Jurkat, Clone E6-1 (cell line): ENCODE measurements around the gene TBC1D22A.

ENCODE experiments used
- DNase-seq: peaks from one replicate; pipeline ENCODE4 v3.0.0-alpha.2; 2011; ENCODE audit warnings: low read depth, low spot score
- H3K4me3 ChIP-seq: 2 replicates; pipeline ENCODE4 v1.5.1; 2011; ENCODE audit warnings: mild to moderate bottlenecking, low read length, control low read depth, moderate library complexity

Gene TBC1D22A

GRCh38 chr22:46788441-46789172, 26.2 kb downstream of the TBC1D22A start:
- H3K4me3 ChIP-seq, result no peak overlapping the region
- no peak for DNase-seq

- no peak overlapping the region for H3K4me3 ChIP-seq
- no peak for DNase-seq
These were observed 27.5 kb downstream of the TBC1D22A start for GRCh38 chr22:46789992-46790391.

GRCh38 chr22:46791201-46791731, 28.8 kb downstream of the TBC1D22A start:
- H3K4me3 ChIP-seq, result peak overlapping the region; percentile 51
- DNase-seq, result peak; percentile 73

- DNase-seq, result no peak
- H3K4me3 ChIP-seq, result no peak overlapping the region
These were observed 29.8 kb downstream of the TBC1D22A start for GRCh38 chr22:46792061-46792796.

- DNase-seq, result no peak
- H3K4me3 ChIP-seq, result no peak overlapping the region
These were observed 30.4 kb downstream of the TBC1D22A start for GRCh38 chr22:46792841-46793261.

- no peak for DNase-seq
- no peak overlapping the region for H3K4me3 ChIP-seq
These were observed 31.0 kb downstream of the TBC1D22A start for GRCh38 chr22:46793497-46793896.

- no peak overlapping the region for H3K4me3 ChIP-seq
- no peak for DNase-seq
These were observed 31.6 kb downstream of the TBC1D22A start for GRCh38 chr22:46794067-46794466.

- H3K4me3 ChIP-seq, result no peak overlapping the region
- DNase-seq, result no peak
These were observed 32.0 kb downstream of the TBC1D22A start for GRCh38 chr22:46794491-46794890.

GRCh38 chr22:46795140-46795539, 32.7 kb downstream of the TBC1D22A start:
- no peak overlapping the region for H3K4me3 ChIP-seq
- no peak for DNase-seq

- no peak for DNase-seq
- no peak overlapping the region for H3K4me3 ChIP-seq
These were observed 33.6 kb downstream of the TBC1D22A start for GRCh38 chr22:46795845-46796565.

GRCh38 chr22:46796566-46797195, 34.2 kb downstream of the TBC1D22A start:
- H3K4me3 ChIP-seq, result no peak overlapping the region
- no peak for DNase-seq

GRCh38 chr22:46797355-46797754, 34.9 kb downstream of the TBC1D22A start:
- DNase-seq, result no peak
- H3K4me3 ChIP-seq, result no peak overlapping the region

- H3K4me3 ChIP-seq, result no peak overlapping the region
- no peak for DNase-seq
These were observed 35.6 kb downstream of the TBC1D22A start for GRCh38 chr22:46798041-46798365.

GRCh38 chr22:46798366-46799350, 36.2 kb downstream of the TBC1D22A start:
- DNase-seq, result peak; percentile 66

GRCh38 chr22:46799626-46800025, 37.2 kb downstream of the TBC1D22A start:
- no peak for DNase-seq

More at GRCh38 chr22:46798366-46799350, 36.2 kb downstream of the TBC1D22A start:
- H3K4me3 ChIP-seq, result no peak overlapping the region

GRCh38 chr22:46800102-46800857, 37.8 kb downstream of the TBC1D22A start:
- no peak for DNase-seq

More at GRCh38 chr22:46799626-46800025, 37.2 kb downstream of the TBC1D22A start:
- no peak overlapping the region for H3K4me3 ChIP-seq

GRCh38 chr22:46801331-46801811, 38.9 kb downstream of the TBC1D22A start:
- no peak for DNase-seq
- no peak overlapping the region for H3K4me3 ChIP-seq

More at GRCh38 chr22:46800102-46800857, 37.8 kb downstream of the TBC1D22A start:
- H3K4me3 ChIP-seq, result no peak overlapping the region
